Right ventricle myocardium superior (tissue), 1 donor: ENCODE data around the gene AP1G1. TPM values are rescaled to one million over a fixed set of nuclear protein-coding genes. Genes with fewer than 3 reads are reported as not detected.
A peak's percentile ranks its signal among the peaks of the same experiment; 100 is the strongest.
"Not testable (repeated sequence)": the region's sequence is repeated elsewhere in the genome, so short reads cannot be mapped to it uniquely, and the experiment has no call there.

Source experiments
- ATAC-seq: fragments of 200-7000 bp; cut with Tn5 transposase; one replicate; pipeline ENCODE4 v1.9.1; 2020; ENCODE audit warnings: mild to moderate bottlenecking; ENCODE audit not compliant: poor library complexity
- DNase-seq: peaks from one replicate; pipeline ENCODE4 v3.0.0-alpha.2; 2020
- intact Hi-C: fragments of 100-400 bp; cut with DNase I; formaldehyde crosslinking; loops from one replicate; pipeline ENCODE4 v1.11.2; 2022
- total RNA-seq: library from RNA; stranded (reverse); fragmentation: NEBNext Ultra II Directional; extraction: Animal tissue kit (Norgen Biotek cat#: 25700); gene quantifications from one replicate; pipeline ENCODE4 v1.2.1, GENCODE V29; 2021
- donor health status: DM: no; HTN: yes; CAD: no; lungs with severe emphysema.

Gene AP1G1
- total RNA-seq, 1 donor from 2014 or later = 27.2 TPM

DNA sequence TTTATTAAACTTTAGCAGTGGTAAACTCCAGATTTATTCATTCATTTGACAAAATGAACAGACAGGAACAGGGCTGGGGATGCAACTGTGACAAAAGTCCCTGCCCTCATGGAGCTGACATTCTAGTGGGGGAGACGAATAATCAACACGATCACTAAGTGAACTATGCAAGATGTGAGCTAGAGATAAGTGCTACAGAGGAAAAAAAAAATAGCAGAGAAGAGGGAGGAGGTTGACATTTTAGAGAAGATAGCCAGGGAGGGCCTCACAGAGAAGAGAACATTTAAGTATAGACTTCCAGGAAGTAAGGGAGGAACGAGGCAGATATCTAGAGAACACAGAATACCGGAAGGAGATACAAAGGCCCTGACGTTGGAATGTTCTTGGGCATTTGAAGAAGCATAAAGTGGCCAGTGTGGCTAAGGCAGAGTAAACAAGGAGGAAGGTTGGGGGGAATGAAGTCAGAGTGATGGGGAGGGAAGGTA is 17.9 kb upstream of the AP1G1 start:
- intact Hi-C loops = no loop called here
- no peak for DNase-seq
- no peak for ATAC-seq

GRCh38 chr16:71817155-71817500 is 8.5 kb upstream of the AP1G1 start:
- intact Hi-C loops = not testable (repeated sequence)
- peak; percentile 6 for ATAC-seq
- peak; percentile 30 for DNase-seq

DNA sequence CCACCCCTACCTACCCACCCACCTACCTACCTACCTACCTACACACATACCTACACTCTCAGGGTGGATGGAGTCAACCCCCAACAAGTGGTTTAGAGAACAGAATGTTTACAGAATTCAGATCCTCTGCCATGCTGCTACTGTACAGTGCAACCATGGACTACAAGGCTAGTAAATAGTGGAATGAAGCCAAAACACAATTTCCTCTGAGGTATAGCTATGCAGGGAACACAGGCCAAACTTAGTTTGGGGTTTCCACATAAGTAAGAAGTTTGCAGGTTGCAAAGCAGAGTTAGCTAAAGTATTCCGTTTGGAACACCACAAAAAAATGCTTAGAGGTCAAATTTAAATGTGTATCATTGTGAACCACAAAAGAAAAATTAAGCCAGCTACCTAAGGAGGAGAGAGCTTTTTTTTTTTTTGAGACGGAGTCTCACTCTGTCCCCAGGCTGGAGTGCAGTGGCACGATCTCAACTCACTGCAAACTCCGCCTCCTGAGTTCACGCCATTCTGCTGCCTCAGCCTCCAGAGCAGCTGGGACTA is 2.7 kb upstream of the AP1G1 start:
- ATAC-seq = no peak
- intact Hi-C loops = no loop called here
- peak; percentile 23 for DNase-seq

DNA sequence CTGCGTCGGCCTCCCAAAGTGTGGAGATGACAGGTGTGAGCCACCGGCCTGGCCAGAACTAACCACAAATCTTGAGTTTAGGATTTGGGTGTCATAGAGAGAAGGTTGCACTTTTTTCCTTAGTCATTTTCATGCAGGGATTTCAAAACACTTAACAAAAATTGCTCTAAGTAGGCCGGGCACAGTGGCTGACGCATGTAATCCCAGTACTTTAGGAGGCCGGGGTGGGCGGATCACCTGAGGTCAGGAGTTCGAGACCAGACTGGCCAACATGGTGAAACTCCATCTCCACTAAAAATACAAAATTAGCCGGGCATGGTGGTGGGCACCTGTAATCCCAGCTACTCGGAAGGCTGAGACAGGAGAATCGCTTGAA is 1.5 kb upstream of the AP1G1 start:
- ATAC-seq = not testable (repeated sequence)
- peak; percentile 26 for DNase-seq

GRCh38 chr16:71807905-71808592 is 585 bp downstream of the AP1G1 start:
- DNase-seq (peak; percentile 53), ATAC-seq (peak; percentile 30)
- intact Hi-C loops = loop anchor here (1.0 to 5.0 kb wide), 2 partner anchors 74 to 87 kb away; partner anchors contain the start of genes IST1 and ZNF821

More for the DNA sequence above, 1.5 kb upstream of the AP1G1 start:
- intact Hi-C loops = not testable (repeated sequence)

- intact Hi-C loops = no loop called here
- DNase-seq = no peak
- ATAC-seq = no peak
Measured at GRCh38 chr16:71803305-71803690, 5.3 kb downstream of the AP1G1 start.

- ATAC-seq (no peak), DNase-seq (no peak)
- intact Hi-C loops = no loop called here
Measured at GRCh38 chr16:71796501-71797097, 12.0 kb downstream of the AP1G1 start.

DNA sequence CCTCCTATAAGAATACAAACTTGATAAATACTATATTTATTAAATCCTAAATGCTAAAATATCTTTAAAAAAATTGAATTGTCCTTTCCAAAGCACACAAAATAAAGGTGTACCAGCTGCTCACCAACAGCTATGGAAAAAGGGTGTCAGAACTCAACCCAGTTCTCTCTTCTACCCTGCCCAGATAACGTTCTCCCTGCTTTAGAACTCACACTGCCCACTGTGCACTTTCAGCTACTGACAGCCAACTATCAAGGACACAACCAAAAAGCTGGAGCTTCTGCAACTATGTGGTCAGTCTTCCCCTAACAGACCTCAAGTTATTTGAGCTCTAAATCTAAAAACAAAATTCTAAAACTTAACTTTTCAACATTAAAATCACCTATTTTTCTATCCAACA is 13.7 kb downstream of the AP1G1 start:
- no peak for DNase-seq
- intact Hi-C loops = no loop called here
- peak; percentile 52 for ATAC-seq

DNA sequence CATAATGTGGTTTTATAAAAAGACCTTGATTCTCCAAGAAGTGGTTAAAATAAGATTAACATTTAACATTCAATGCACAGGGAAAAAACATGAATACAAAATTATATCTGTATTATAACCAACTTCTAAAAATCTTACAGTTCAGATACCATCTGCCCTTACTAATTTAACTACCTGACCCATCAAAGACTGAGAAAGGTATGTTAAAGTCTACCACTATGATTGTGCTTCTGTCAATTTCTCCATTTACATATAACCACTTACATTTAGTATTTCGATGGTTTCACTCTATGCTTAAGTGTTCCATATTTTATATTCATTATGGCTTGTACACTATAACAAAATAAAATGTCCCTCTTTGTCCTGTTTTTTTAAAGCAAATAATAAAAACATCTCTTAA is 14.6 kb downstream of the AP1G1 start:
- DNase-seq (no peak), ATAC-seq (no peak)
- intact Hi-C loops = no loop called here

GRCh38 chr16:71792176-71792575 is 16.5 kb downstream of the AP1G1 start:
- ATAC-seq (no peak), DNase-seq (no peak)
- intact Hi-C loops = no loop called here

DNA sequence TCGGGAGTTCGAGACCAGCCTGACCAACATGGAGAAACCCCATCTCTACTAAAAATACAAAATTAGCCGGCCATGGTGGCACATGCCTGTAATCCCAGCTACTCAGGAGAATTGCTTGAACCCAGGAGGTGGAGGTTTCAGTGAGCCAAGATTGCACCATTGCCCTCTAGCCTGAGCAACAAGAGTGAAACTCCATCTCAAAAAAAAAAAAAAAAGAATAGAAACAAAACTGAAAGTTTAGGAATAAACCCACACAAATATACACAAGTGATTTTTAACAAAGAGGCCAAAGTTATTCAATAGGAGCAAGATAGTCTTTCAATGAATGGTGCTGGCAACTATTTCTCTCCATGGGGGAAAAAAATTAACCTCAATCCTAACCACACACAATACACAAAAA is 18.3 kb downstream of the AP1G1 start:
- intact Hi-C loops, DNase-seq, ATAC-seq: not testable (repeated sequence)

DNA sequence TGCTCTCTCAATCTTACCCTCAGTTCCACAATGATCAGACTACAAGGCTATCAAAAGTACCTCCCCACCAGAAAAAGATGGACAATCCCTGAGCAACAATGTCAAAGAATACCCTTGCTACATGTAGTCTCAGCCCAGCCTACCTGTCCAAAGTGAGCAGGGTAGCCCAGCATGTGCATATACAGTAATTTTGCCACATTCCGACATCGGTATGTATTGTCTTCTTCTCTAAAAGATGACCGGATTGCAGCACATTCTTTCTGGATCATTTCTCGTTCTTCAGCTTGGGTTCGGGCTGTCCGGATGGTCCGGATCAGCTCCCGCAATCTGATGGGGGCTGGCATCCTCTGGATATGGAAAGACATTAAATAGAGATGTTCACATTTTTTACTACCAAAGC is 19.5 kb downstream of the AP1G1 start:
- DNase-seq (no peak), ATAC-seq (no peak)
- intact Hi-C loops = no loop called here

DNA sequence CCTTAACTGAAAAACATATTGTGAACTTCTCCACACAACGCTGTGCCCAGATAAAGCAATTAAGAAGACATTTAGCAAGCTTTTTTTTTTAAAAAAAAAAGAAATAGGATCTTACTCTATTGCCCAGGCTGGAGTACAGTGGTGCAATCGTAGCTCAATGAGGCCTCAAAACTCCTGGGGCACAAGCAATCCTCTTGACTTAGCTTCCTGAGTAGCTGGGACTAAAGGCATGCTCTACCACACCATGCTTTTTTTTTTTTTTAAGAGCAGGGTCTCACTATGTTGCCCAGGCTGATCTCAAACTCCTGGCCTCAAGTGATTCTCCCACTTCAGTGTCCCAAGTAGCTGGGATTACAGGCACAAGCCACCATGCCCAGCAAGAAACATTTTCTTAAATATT is 20.1 kb downstream of the AP1G1 start:
- intact Hi-C loops = no loop called here
- DNase-seq = no peak
- ATAC-seq = no peak

- ATAC-seq, intact Hi-C loops, DNase-seq: not testable (repeated sequence)
Measured at GRCh38 chr16:71785143-71785542, 23.5 kb downstream of the AP1G1 start.

GRCh38 chr16:71784093-71784492 is 24.5 kb downstream of the AP1G1 start:
- intact Hi-C loops = no loop called here
- no peak for DNase-seq
- no peak for ATAC-seq

GRCh38 chr16:71781741-71782140 is 26.9 kb downstream of the AP1G1 start:
- intact Hi-C loops = no loop called here
- no peak for ATAC-seq
- DNase-seq = no peak

DNA sequence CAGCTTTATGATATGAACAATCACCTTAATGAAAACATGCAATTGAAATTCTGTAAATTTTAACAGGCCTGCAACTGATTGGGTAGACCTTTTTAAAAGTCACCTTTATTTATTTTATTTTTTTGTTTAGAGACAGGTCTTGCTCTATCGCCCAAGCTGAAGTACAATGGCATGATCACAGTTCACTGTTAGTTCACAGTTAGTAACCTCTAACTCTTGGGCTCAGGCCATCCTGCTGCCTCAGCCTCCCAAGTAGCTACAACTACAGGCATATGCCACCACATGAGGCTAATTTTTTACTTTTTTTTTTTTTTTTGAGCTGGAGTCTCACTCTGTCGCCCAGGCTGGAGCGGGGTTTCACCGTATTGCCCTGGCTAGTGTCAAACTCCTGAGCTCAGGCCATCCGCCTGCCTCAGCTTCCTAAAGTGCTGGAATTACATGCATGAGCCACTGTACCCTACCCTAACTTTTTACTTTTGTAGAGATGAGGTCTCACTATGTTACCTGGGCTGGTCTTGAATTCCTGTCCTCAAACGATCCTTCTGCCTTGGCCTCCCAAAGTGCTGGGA is 28.0 kb downstream of the AP1G1 start:
- ATAC-seq (no peak), DNase-seq (no peak)
- intact Hi-C loops = no loop called here

DNA sequence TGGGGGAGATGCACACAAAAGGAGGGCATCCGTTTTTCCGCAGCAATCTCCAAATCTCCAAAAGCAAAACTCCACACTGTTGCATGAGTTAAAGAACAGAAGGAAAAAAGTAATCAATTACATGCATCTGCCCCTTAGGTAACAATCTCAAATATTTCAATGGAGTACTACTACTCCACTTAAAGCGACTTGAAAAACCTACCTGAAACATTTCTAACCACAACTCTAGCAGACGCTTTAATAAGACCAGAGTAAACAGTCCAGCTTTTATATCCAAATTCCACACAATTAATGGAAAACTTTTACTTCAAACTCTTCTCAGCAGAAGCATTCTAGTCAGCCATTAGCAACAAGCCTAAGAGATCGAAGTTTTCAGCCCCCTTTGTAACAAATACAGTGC is 29.9 kb downstream of the AP1G1 start:
- intact Hi-C loops = no loop called here
- no peak for ATAC-seq
- no peak for DNase-seq

DNA sequence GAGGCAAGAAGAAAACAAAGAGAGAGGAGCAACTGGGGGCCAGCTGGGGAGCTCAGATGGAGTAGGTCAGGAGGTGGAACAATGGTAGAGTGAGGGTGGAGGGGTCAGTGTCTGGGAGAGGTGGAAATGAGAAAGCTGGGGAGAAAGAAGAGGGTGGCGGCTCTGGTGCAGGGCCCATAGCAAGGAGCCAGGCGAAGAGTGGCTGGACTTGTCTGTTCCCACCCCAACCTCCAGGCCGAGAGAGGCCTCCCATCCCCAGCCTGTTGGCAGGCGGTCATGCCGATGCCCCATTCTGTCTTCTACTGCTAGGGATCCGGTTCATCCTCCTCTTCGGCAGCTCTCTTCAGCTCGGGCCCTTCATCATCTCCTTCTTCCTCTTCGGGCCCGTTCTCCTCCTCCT is 31.3 kb downstream of the AP1G1 start:
- ATAC-seq = no peak
- intact Hi-C loops = no loop called here
- DNase-seq = no peak

DNA sequence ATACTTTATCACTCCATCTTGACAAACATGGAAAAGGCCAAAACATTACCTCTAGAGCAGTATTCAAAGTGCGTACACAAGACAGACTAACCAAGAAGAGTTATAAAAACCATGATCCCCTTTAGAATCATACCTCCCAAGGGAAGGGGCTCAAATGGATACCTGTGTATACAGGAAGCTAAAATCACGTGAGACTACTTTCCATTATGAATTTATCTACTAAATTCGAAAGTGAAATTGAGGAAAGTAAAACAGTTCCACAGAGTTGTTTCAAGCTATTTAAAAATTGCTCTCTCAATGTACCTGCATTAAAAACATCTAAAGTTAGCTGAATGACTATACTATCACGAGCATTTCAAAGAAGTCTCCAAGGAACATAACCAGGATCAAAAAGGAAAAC is 32.7 kb downstream of the AP1G1 start:
- no peak for ATAC-seq
- no peak for DNase-seq
- intact Hi-C loops = no loop called here
